Loucy (cell line): ENCODE results near the gene PRKAB1.

Experiments used
- CTCF ChIP-seq: fragments of 200-600 bp; sonication (generic); conservative IDR thresholded peaks from 2 replicates; pipeline ENCODE4 v1.5.1; 2014; ENCODE audit warnings: mild to moderate bottlenecking, antibody characterized with exemption, low read length
- EZH2phosphoT487 ChIP-seq: fragments of 200-600 bp; IDR thresholded peaks from 2 replicates; pipeline ENCODE4 v1.6.1; 2018; ENCODE audit warnings: antibody characterized with exemption, mild to moderate bottlenecking, moderate library complexity, borderline replicate concordance

GRCh38 chr12:119676022-119676421 is 8.1 kb downstream of the PRKAB1 start:
- TF ChIP-seq EZH2phosphoT487 = no peak
- no peak for TF ChIP-seq CTCF
